NCI-H2107 treated with DMSO at 0.1 percent for 48 hours (cell line): ENCODE measurements around the gene THOP1.

Experiments
- DNase-seq: peaks from one replicate; lab custom pipeline; 2025; ENCODE audit not compliant: unreplicated experiment; lab: John Stamatoyannopoulos, UW

Gene THOP1

DNA sequence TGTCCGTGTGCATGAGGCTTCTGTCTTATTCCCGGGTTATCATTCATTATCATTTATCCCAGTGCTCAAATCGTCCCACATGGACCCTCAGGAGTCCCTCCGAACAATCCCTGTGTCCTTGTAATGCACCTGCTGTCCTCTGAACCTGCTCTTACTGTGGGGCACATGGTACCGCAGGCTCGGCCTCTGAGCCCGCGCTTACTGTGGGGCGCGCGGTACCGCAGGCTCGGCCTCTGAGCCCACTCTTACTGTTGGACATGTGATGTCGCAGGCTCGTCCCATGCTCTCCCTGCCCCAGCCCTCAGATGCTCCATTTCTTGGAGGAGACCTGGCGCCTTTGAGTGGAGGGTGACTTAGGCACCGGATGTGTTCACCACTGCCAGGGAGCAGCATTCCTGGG lies 17.5 kb downstream of the THOP1 start:
- DNase-seq = no peak

DNA sequence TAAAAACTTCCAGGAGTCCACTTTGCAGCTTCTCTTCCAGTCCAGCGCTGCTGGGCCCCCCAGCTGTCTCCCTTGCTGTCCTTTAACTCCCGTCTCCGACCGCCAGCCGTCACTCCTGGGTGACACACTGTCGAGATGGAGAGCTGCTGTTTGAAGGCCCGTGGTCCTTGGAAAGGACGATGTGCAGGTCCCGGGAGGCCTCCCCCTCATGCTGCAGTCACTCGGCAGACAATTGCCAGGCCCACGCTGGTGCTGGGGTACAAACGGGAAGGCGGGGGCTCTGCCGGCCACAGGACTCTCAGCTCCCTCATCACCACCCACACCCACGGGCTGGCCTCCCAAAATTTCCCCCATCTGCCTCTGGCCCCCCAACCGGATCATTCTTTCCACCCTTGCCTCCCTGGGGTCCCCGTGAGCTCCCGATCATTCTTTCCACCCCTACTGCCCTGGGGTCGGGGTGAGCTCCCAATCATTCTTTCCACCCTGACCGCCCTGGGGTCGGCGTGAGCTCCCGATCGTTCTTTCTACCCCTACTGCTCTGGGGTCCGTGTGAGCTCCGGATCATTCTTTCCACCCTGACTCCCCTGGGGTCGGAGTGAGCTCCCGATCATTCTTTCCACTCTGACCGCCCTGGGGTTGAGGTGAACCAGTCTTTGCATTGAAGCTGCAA lies 18.3 kb downstream of the THOP1 start:
- no peak for DNase-seq

DNA sequence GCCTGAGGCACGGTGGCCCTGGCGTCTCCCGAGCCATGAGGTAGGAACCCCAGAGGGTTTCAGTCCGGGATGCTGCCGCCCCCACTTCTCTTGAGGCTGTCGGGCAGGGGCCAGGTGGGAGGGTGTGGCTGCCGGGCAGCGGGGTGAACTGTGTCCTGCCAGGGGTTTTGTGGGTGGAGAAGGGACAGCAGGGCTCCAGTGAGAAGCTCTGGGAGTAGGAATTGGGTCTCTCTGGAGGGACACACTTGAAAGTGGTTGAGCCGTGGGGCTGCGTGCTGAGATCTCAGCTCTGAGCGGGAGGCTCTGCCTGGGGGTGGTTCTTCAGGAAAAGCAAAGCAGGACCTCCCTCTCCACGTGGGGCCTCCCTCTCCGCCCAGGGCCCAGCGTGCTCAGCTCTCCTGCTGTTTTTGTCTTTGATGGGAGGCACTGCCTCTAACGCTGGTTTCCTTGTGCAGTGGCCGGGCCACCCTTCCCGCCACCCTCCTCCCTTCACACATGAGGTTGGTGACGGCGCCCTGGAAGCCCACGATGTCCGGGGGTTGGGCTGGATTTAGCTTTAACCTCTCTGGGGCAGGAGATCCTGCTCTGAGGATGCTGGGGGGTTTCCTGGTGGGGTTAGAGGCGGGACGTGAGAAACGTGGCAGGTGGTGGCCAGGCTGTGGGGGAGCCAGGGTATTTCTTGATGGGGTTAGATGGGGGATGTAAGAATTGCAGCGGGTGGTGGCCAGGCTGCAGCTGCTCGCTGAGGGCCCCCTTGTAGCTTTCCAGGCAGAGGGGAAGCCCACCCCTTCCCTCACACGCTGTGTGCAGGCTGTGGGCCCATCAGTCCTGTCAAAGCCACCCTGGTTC lies 19.1 kb downstream of the THOP1 start:
- no peak for DNase-seq

DNA sequence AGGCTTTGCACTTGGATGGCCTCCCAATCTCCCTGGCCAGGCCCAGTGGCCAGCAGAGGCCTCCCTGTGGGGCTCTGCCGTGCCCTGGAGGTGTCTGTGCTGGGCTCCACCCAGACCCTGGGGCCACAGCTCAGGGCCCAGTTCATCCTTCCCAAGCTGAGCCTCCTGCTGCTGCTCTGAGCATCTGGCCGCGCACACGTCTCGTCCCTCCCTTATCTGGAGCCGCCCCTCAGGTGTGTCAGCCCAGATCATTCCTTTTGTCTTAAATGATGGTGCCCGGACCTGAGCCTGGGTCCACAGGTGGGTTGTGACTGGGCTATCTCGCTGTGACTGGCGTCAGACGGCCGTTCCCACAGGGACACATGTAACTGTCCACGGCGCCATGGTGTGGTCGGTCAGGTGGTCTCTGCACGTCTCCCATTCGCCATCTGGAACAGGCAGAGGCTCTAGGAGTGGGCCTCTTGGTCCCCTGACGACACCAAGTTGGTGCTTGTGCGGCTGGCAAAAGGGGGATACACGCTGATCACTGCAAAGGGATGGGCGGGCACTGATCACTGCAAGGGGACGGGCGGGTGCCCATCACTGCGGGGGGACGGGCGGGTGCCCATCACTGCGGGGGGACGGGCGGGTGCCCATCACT lies 20.1 kb downstream of the THOP1 start:
- no peak for DNase-seq

DNA sequence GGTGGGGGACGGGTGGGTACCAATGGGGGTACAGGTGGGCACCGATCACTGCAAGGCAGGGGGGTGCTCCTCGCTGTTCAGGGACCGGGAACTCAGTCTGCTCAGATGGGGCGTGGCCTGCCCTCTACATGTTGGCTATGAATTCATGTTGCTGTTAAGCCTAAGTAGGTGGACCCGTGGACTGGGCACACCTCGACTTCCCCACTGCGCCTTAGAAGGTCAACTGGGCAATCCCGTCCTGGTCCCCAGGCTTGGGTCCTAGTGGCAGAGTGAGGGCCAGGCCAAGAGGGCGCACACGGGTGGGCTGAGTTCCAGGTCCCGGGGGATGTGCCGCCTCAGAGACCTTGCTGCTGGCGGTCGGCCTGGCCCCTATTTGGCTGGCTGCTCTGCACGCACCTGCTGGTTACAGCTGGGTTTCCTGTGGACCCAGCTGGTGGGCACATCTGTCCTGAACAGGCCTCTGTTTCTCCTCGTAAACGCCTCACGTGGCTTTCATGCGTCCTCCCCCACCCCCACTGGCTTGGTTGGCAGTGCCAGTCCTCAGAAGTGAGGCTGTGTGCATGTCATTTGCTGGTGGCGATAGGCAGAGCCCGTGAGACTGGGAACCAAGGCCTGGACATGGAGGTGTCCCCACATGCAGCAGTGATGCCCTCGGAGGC lies 20.8 kb downstream of the THOP1 start:
- no peak for DNase-seq

DNA sequence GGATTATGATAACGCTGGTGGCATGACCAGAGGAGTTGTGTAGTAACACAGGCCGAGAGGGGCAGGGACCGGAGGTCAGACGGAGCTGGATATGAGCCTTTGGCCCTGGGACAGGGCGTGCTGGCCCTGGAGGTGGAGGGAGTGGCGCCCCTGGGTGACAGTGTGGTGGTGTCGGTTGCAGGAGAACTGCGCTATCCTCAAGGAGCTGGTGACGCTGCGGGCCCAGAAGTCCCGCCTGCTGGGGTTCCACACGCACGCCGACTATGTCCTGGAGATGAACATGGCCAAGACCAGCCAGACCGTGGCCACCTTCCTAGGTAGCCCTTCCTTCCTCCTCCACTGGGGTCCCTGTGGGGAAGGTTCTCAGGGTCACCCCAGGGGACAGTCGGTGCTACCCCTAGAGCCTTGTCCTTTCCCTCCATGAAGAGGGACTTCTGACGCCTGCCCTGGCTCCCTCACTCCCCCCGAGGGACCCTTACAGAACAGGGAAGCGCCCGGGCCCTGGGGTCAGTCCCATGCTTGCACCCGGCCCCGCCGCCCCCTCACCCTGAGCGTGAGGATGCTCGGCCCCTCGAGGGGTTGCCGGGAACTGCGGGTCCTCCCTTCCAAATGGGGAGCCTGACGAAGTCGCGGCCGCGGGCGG lies 21.6 kb downstream of the THOP1 start:
- DNase-seq = no peak

DNA sequence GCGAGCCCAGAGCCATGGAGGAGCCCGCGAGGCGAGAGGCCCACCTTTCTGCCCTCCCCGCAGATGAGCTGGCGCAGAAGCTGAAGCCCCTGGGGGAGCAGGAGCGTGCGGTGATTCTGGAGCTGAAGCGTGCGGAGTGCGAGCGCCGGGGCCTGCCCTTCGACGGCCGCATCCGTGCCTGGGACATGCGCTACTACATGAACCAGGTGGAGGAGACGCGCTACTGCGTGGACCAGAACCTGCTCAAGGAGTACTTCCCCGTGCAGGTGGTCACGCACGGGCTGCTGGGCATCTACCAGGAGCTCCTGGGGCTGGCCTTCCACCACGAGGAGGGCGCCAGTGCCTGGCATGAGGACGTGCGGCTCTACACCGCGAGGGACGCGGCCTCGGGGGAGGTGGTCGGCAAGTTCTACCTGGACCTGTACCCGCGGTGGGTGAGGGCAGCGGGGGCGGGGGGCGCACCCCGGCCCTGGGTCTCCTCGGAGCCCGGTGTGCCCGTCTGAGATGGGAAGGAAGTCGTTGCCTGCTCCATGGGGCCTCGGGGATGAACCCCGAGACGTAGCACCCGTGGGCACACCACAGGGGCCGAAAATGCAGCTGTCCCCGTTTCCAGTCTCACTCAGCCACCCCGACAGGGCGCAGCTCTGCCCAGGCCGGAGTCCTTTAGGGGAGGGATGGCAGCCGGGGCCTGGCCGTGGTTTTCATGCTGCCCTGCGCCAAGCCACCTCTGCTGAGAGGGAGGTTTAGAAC lies 22.3 kb downstream of the THOP1 start:
- no peak for DNase-seq

DNA sequence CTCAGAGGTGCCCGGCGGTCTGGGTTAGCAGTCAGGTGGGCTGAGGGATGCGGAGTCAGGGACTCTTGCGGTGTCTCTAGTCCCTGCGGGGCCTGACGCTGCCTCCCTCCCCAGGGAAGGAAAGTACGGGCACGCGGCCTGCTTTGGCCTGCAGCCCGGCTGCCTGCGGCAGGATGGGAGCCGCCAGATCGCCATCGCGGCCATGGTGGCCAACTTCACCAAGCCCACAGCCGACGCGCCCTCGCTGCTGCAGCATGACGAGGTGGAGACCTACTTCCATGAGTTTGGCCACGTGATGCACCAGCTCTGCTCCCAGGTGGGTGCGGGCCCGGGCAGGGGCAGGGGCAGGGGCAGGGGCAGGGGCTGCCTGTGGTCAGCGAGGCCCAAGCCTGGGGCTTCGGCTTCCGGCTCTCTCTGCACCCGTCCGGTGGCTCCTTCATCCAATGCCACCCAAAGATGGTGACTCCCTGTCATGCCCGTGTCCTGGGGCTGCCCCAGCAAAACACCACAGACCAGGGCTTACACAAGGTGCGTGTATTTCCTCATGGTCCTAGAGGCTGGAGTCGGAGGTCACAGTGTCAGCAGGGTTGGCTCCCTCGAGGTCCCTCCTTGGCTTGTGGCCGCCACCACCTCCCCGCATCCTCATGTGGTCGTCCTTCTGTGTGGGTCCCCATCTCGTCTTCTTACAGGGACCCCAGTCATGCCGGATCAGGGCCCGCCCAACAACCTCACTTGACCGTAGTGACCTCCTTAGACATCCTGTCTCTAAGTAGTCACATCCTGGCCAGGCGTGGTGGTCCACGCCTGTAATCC lies 23.0 kb downstream of the THOP1 start:
- no peak for DNase-seq

DNA sequence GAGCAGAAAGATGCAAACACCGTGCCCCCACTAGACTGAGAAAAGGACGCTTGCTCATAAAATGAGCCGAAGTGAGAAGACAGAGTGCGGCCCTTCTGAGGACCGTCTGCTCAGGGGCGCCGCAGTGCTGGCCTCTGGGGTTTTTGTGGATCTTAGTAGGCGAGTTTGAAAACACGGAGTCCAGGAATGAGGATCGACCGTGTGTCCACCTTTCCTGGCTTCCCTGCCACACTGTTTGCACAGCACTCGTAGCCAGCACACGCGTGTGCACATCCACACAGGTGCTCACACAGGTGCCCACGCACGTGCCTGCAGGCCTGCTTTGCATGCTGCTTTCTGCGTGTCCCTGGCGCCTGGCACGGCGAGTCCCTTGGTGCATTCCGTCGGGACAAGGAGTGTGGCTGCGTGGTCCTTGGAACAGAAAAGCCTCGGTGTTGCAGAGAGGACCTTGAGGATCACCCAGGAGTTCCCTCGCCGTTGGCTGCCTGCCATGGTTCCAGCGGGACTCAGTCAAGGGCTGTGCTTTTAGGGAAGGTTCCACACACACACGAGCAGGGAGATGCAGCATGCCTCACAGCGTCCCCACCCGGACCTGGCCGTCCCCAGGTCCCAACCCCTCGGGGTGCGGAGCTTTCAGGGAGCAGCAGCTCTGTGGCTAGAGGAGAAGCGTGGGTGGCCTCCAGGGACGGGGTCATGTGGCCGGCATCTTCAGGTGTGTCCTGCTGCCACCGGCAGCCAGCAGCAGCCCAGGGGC lies 24.3 kb downstream of the THOP1 start:
- DNase-seq = no peak

DNA sequence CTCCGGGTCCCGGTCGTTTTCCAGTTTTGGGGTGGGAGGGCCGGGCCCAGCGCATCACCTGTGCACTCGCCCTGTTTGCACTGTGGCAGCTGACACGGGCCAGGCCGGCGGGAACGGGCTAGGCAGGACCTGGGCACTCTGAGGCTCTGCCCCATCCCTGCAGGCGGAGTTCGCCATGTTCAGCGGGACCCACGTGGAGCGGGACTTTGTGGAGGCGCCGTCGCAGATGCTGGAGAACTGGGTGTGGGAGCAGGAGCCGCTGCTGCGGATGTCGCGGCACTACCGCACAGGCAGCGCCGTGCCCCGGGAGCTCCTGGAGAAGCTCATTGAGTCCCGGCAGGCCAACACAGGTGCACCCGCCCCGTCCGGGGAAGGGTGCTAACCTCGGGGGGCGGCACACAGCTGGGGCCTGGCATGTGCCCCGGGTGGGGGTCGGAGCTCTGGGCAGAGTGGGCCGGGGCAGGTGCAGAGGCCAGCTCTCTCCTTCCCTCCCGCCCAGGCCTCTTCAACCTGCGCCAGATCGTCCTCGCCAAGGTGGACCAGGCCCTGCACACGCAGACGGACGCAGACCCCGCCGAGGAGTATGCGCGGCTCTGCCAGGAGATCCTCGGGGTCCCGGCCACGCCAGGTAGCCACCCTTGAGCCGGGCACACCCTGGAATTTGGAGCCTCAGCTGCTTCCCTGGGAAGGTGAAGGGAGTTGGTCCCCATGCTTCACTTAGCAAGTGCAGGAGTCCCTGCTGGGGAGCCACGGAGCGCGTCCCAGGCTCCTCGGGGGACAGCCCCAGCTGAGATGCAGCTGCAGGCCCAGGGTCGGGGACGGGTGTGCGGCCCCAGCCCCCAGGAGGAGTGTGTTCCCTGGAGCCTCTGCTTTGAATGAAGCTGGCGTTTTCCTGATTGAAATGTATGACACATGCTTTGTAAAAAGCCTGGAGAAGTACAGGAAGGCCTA lies 25.1 kb downstream of the THOP1 start:
- DNase-seq = no peak

DNA sequence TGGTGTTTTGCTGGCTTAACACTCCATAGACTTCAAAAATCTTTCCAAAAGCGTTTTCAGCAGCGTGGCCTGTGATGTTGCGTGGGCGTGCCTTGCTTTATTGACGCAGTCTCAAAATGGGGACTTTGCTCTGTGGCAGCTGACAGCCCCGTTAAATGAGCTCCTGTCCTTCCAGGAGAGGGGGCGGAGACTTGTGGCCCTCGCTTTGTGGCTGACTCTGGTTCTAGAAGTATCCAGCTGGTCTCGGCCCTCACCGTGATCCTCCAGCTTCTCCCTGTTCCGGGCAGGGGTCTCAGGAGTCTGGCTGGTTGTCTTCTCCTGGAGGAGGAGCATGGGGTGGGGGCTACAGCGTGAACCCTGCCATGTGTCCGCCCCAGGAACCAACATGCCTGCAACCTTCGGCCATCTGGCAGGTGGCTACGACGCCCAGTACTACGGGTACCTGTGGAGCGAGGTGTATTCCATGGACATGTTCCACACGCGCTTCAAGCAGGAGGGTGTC lies 26.0 kb downstream of the THOP1 start:
- DNase-seq = no peak

DNA sequence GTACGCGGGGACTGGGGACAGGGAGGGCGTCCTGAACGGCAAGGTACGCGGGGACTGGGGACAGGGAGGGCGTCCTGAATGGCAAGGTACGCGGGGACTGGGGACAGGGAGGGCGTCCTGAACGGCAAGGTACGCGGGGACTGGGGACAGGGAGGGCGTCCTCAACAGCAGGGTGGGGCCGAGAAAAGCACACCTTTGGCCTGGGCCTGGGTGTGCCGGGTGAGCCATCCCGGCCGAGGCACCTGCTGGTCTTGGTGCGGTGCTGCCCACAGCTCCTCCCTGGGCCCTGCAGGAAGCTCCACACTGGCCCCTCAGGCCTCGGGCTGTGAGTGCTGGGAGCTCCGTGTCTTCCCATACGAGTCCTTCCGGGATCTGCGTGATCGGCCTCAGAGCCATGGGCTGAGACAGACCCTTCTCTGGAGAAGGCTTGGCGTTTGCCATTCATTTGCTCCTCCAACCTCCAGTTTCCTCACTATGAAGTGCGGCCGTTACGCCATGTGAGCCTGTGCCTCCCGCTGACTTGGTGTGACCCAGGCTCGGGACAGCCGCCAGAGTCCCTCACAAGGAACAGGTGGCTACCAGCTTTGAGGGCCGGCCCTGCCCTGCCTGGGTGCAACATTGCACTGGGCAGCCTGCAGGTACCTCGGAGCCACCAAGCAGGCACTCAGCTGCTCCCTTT lies 26.6 kb downstream of the THOP1 start:
- no peak for DNase-seq

DNA sequence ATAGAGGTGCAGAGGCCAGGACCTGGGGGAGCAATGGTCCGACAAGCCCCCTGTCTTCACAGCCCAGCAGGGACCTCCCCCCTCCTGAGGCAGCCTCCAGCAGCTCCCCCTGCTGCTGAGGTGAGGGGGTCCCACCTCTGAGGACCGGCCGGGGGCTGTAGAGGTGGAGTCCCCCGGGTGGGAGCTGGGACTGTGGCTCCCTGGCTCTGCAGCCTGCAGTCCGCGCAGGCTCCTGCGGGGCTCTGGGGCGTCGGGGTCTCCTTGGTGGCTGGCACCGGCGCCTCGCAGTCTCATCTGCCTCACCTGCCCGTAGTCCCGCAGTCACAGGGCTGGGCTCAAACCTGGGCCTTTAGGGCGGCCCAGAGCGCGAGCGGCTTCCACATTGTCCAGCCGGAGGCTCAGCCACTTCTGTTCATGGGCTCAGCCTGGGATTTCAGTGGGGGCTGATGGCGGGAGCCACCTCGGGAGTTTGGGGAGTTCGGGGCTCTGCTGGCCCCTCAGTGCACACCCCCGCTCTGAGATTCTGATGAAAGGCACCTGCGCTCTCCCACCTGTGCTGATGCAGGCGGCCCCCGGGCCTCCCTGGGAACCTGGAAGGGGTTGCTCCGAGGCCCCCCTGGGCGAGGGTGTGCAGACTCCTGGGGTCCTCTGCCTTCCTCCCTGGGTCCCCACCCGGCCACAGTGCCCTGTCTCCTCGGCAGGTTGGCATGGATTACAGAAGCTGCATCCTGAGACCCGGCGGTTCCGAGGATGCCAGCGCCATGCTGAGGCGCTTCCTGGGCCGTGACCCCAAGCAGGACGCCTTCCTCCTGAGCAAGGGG lies 27.3 kb downstream of the THOP1 start:
- no peak for DNase-seq

DNA sequence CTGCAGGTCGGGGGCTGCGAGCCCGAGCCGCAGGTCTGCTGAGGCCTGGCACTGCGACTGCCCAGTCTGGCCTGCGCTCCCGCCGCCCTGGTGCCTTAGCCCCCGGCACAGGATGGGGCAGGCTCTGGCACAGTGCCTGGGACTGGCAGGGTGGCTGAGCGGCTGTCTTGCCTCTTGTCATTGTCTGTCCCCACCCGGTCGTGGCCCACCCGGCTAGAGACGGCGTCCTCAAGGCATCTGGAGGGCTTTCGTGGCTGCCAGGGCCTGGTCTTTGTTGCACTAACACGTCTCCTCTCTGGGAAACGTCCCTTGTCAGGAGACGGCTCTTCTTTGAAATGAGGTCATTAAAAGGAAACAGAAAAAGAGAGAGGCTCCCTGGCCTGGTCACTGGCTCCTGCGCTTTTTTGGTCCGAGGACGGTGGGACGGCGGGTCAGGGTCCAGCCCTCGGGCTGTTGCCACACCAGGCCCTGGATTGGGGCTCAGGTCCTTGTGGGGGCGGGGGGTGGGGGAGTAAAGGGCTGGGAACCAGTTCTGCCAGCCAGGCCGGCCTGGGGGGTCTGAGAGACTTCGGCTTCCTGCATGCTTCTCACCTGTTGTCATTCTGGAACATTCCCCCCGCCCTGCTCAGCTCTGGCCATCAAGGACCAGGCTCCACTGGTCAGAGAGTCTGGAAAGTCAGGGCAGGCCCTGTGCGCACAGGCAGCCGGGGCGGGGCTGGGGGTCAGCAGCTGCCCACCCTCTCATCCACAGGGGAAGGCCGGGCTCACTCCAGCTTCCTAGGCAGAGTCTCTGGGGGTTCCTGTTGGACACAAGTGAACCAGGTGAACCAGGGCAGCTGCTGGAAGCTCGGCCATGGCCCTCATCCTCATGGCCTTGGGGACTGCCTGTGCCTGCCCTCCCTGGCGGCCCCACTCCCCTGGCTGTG lies 28.2 kb downstream of the THOP1 start:
- no peak for DNase-seq

DNA sequence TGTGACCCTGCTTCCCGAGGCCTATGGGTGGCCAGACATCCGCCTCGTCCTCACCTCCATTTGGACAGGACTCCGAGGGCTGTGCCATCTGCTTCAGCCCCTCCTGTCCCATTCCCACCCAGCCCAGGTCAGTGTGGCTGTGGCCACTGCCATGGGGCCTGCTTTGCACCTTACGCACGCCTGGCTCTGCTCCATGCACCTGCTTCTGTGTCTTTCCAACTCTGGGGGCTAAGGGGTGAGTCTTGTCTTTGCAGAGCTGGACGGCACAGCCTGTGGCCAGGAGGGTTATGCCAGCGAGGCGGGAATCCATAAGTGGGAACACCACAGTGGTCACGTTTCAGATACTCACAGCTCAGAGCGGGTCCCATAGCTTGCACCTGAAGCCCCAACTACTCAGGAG lies 29.1 kb downstream of the THOP1 start:
- no peak for DNase-seq
